ENCODE measurements around the gene CDH2. TPM values are rescaled to one million over a fixed set of nuclear protein-coding genes. Genes with fewer than 3 reads are reported as not detected.

The CDH2 gene
- total RNA-seq, 1 experiment from 2014 or later = 14.6 TPM

DNA sequence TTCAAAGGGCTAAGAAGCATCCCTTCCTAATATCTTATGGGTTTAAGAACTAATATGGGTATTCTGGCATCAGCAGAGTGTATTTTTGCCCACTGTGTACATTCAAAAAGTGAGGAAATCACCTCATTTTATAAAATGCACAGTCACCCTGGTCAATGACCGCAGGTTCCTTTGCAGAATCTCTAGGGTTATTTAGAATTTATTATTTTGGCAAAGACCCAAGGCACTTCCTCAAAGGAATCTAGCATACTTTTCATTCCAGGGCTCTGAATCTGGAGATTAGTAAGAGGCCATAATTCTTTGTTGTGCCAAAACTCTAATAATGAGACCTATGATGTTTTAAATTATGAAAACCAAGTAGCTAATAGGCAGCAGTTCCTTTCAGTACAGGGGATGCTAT is 27.2 kb upstream of the CDH2 start:
- Mint-ChIP-seq H3K27me3 (ENCODE audit: insufficient read depth, unreplicated experiment) (no peaks in the 10 kb centered on the region), H3K27ac (ENCODE audit: low read depth, unreplicated experiment) (peak overlapping the region; percentile 46), H3K9me3 (ENCODE audit: unreplicated experiment) (no peaks in the 10 kb centered on the region), H3K36me3 (ENCODE audit: insufficient read depth, unreplicated experiment) (no peaks in the 10 kb centered on the region), H3K4me3 (ENCODE audit: unreplicated experiment) (no peak overlapping the region), H3K4me1 (ENCODE audit: insufficient read depth, unreplicated experiment) (peaks cover 15% of the 10 kb centered on the region)
- ChIA-PET CTCF (no interaction called here), POLR2A (no interaction called here)
- TF ChIP-seq, protein P1, sequence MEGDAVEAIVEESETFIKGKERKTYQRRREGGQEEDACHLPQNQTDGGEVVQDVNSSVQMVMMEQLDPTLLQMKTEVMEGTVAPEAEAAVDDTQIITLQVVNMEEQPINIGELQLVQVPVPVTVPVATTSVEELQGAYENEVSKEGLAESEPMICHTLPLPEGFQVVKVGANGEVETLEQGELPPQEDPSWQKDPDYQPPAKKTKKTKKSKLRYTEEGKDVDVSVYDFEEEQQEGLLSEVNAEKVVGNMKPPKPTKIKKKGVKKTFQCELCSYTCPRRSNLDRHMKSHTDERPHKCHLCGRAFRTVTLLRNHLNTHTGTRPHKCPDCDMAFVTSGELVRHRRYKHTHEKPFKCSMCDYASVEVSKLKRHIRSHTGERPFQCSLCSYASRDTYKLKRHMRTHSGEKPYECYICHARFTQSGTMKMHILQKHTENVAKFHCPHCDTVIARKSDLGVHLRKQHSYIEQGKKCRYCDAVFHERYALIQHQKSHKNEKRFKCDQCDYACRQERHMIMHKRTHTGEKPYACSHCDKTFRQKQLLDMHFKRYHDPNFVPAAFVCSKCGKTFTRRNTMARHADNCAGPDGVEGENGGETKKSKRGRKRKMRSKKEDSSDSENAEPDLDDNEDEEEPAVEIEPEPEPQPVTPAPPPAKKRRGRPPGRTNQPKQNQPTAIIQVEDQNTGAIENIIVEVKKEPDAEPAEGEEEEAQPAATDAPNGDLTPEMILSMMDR (IDR thresholded peaks at IDR 0.05; ENCODE audit: unreplicated experiment) = no peak
- intact Hi-C loops (cut with micrococcal nuclease) = no loop called here
- BruUV-seq (replicated peaks) = no TSS peak
- DNase-seq (ENCODE audit: unreplicated experiment) = peak; percentile 55

DNA sequence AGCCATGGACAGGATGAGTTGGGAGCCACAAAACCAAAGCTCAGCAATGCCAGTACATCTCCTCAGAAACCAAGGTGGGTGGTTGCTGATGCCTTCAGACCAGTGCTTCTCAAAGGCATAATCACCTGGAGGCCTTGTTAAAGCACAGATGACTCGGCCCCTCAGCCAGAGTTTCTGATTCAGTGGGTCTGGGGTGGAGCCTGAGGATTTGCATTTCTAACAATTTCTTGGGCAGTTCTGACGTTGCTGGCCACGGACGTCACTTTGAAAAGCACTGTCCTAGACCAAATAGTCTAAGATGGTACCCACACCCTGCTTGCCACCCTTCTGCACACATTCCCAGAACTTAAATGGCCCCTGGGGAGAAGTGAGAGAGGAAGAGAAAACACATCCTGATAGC is 24.1 kb upstream of the CDH2 start:
- CTCF ChIA-PET = no interaction called here
- intact Hi-C loops (cut with micrococcal nuclease) = no loop called here
- POLR2A ChIA-PET = no interaction called here

DNA sequence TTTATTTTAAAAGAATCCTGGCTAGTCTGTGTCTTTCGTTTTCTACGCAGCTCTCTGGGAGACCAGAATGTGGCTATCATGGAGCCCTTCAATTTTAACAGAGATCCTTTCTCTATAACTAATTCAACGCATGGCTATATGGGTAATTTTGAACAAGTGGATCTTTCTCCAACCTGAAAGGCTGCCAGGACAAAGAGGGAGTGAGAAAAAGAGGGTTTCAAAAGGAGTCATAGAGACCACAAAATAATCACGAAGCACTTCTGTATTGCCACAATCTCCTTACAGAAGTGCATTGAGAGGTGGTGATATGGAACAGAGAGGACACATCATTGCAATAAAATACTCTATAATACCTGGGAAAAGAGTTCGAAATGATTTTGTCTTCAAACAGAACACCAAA is 21.7 kb upstream of the CDH2 start:
- Mint-ChIP-seq H3K4me1 (ENCODE audit: insufficient read depth, unreplicated experiment) (no peaks in the 10 kb centered on the region), H3K27me3 (ENCODE audit: insufficient read depth, unreplicated experiment) (no peaks in the 10 kb centered on the region), H3K36me3 (ENCODE audit: insufficient read depth, unreplicated experiment) (no peaks in the 10 kb centered on the region), H3K27ac (ENCODE audit: low read depth, unreplicated experiment) (no peak overlapping the region), H3K9me3 (ENCODE audit: unreplicated experiment) (no peaks in the 10 kb centered on the region), H3K4me3 (ENCODE audit: unreplicated experiment) (no peak overlapping the region)
- ChIA-PET POLR2A (no interaction called here), CTCF (interaction anchor here (0.7 kb wide), 1 partner anchor 282 kb away, joined by 3 read pairs; no protein-coding TSS in a partner anchor)
- no TSS peak for BruUV-seq (replicated peaks)
- no peak for DNase-seq (ENCODE audit: unreplicated experiment)
- intact Hi-C loops (cut with micrococcal nuclease) = no loop called here
- TF ChIP-seq, protein P1 (IDR thresholded peaks at IDR 0.05; ENCODE audit: unreplicated experiment) = no peak

More for the DNA sequence above, 24.1 kb upstream of the CDH2 start:
- TF ChIP-seq, protein P1 (IDR thresholded peaks at IDR 0.05; ENCODE audit: unreplicated experiment) = no peak
- Mint-ChIP-seq H3K27me3 (ENCODE audit: insufficient read depth, unreplicated experiment) (no peaks in the 10 kb centered on the region), H3K27ac (ENCODE audit: low read depth, unreplicated experiment) (no peak overlapping the region), H3K36me3 (ENCODE audit: insufficient read depth, unreplicated experiment) (no peaks in the 10 kb centered on the region), H3K4me3 (ENCODE audit: unreplicated experiment) (no peak overlapping the region), H3K9me3 (ENCODE audit: unreplicated experiment) (no peaks in the 10 kb centered on the region), H3K4me1 (ENCODE audit: insufficient read depth, unreplicated experiment) (peaks cover 15% of the 10 kb centered on the region)
- DNase-seq (ENCODE audit: unreplicated experiment) = no peak
- BruUV-seq (replicated peaks) = no TSS peak

DNA sequence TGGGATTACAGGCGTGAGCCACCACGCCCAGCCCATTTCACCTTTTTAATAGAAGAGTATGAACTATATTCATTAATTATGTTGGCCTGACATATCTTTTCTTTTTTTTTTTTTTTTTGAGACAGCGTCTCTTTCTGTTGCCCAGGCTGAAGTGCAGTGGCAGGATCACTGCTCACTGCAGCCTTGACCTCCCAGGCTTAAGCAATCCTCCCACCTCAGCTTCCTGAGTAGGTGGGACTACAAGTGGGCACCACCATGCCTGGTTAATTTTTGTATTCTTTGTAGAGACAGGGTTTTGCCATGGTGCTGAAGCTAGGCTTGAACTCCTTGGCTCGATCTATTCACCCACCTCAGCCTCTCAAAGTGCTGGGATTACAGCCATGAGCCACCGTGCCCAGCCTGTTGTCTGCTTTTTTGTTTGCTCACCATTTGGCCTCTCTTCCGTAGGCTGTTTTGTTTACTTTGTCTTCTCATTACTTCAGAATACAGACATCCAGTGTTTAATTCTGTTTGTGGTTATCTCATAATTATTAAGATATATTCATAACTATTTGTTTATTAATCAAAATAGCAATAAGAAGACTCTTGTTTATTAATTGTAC is 16.3 kb upstream of the CDH2 start:
- POLR2A ChIA-PET = no interaction called here
- no peak overlapping the region for H3K4me3 Mint-ChIP-seq (ENCODE audit: unreplicated experiment)
- intact Hi-C loops (cut with micrococcal nuclease) = no loop called here
- TF ChIP-seq, protein P1 (IDR thresholded peaks at IDR 0.05; ENCODE audit: unreplicated experiment) = no peak
- H3K4me1 Mint-ChIP-seq (ENCODE audit: insufficient read depth, unreplicated experiment) = no peaks in the 10 kb centered on the region
- no peaks in the 10 kb centered on the region for H3K9me3 Mint-ChIP-seq (ENCODE audit: unreplicated experiment)
- no peaks in the 10 kb centered on the region for H3K36me3 Mint-ChIP-seq (ENCODE audit: insufficient read depth, unreplicated experiment)
- no peak for DNase-seq (ENCODE audit: unreplicated experiment)
- BruUV-seq (replicated peaks) = no TSS peak
- no peaks in the 10 kb centered on the region for H3K27me3 Mint-ChIP-seq (ENCODE audit: insufficient read depth, unreplicated experiment)
- CTCF ChIA-PET = no interaction called here
- H3K27ac Mint-ChIP-seq (ENCODE audit: low read depth, unreplicated experiment) = no peak overlapping the region

Data from MCF 10A (cell line).